GM18517 (cell line): Measurements from ENCODE around the gene SLITRK1.

Experiments used
- ATAC-seq: cut with Tn5 transposase; IDR thresholded peaks from one replicate; pipeline ENCODE4 v1.9.1; 2021; ENCODE audit warnings: mild to moderate bottlenecking, moderate library complexity; ENCODE audit not compliant: unreplicated experiment

The SLITRK1 gene

GRCh38 chr13:83876546-83876945 is 5.7 kb downstream of the SLITRK1 start:
- peak; percentile 69 for ATAC-seq

GRCh38 chr13:83867708-83868107 is 14.6 kb downstream of the SLITRK1 start:
- ATAC-seq: no peak

- ATAC-seq: no peak
Measured at GRCh38 chr13:83865161-83866137, 16.8 kb downstream of the SLITRK1 start.

GRCh38 chr13:83853771-83854170 is 28.5 kb downstream of the SLITRK1 start:
- ATAC-seq: no peak

- ATAC-seq: no peak
Measured at GRCh38 chr13:83845106-83845505, 37.2 kb downstream of the SLITRK1 start.

- ATAC-seq: no peak
Measured at GRCh38 chr13:83839146-83839545, 43.1 kb downstream of the SLITRK1 start.

GRCh38 chr13:83831796-83832195 is 50.5 kb downstream of the SLITRK1 start:
- ATAC-seq: no peak

- ATAC-seq: no peak
Measured at GRCh38 chr13:83829810-83830209, 52.5 kb downstream of the SLITRK1 start.

- ATAC-seq: no peak
Measured at GRCh38 chr13:83827338-83827737, 54.9 kb downstream of the SLITRK1 start.
